GM18907 (cell line): Measurements from ENCODE around the gene LYRM4.

Experiments used
- ATAC-seq: cut with Tn5 transposase; IDR thresholded peaks from one replicate; pipeline ENCODE4 v1.9.1; 2021; ENCODE audit warnings: mild to moderate bottlenecking, moderate library complexity; ENCODE audit not compliant: unreplicated experiment

The LYRM4 gene

DNA sequence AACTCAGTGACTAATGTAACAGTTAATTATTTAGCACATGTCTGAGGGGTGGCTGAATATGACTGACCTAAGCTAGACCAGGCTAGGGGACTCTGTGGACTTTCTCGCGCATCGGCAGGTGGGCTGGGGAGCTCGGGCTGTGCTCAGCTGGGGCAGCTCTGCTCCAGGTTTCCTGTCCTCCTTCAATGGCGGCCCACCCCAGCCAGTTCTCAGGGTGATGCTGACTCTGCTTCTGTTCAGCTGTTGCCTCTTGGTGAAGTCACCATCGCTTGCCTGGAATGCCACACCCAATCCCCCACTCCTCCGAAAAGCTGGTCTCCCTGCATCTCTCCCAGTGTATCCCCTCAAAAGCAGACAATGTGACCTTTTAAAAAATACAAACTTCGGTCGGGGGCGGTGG is 155.6 kb downstream of the LYRM4 start:
- no peak for ATAC-seq

DNA sequence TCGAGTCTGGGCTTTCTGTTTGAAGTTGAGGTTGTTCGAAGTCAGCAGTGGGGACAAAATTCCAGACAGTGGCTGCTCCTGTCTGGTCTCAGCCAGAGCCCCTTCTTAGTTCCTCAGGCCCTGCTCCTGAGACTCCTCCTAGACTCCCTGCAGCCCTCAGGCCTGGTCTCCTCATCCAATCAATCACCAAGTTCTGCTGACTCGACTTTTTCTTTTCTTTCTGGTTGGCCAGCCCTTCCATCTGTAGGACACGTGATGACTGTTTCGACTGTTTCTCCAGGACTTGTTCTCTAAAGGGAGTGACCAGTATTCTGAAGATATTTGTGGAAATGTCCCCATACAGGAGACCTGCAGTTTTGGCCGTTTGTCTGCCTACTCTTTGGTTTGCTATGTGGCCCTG is 156.1 kb downstream of the LYRM4 start:
- no peak for ATAC-seq

GRCh38 chr6:5103250-5103649 is 157.5 kb downstream of the LYRM4 start:
- ATAC-seq, result no peak

DNA sequence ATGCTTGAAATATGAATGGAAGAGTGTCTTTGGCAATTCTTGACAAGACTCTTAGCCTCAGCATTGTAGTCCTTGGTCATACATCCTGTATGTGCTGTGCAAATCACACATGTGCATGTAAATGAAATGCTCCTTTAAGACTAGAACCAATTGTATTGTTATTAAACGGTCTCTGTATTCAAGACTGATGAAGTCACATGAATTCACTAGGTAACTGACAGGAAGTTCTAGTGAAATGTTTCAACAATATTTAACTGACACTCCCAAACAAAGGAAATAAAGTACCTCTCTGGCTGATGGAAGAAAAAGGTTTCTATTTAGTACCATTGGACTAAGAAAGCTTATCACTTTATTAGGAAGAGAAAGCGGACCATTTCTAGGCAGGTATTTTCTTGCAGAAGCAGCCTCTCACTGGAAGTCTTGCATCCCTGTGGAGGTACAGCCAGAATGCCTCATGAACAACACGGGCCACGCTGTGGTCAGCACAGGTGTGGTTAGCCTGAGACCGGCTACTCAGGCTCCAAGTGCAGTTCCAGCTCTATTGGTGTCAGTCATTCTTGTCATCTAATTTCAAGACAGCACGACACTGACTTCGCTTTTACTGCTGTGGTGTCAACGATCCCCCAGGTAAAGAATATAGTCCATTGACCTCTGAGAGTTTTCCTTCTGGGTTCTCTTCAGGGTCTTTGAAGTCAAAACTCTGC is 158.3 kb downstream of the LYRM4 start:
- ATAC-seq, result no peak

- no peak for ATAC-seq
These were observed 159.9 kb downstream of the LYRM4 start for GRCh38 chr6:5100806-5101205.

DNA sequence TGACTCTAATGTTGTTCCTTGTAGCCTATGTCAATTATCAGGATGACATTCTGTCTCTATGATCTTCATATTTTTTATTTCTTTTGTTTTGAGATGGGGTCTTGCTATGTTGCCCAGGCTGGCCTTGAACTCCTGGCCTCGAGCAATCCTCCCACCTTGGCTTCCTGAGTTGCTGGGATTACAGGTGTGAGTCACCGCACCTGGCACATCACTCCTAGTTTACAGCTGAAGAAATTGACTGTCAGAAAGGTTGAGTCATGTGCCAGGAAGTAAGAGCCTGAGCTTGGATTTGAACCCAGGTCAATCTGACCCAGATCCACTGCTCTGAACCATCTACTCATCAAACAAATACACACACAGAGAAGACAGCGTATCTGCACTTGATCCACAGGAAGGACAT is 161.2 kb downstream of the LYRM4 start:
- ATAC-seq, result no peak

GRCh38 chr6:5098501-5099270 is 162.1 kb downstream of the LYRM4 start:
- no peak for ATAC-seq

DNA sequence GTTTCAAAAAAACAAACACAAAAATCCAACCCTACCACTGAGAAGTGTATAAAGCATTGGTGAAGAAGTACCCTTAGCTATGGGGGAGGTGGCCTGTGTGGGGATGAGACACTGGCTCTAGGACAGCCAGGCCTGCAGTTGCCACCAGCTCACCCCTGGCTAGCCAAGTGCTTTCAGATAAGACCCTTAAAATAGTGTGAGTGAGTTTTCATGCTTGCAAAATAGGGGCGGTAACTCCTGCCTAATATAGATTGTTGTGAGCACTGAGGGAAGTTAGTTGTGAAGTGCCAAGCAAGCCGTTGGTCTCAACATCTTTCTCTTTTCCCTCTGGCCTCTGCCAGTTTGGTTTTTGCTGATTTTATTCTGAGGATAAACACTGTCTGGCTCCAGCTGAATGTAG is 164.3 kb downstream of the LYRM4 start:
- no peak for ATAC-seq

- peak; percentile 72 for ATAC-seq
These were observed 165.5 kb downstream of the LYRM4 start for GRCh38 chr6:5095236-5095635.

DNA sequence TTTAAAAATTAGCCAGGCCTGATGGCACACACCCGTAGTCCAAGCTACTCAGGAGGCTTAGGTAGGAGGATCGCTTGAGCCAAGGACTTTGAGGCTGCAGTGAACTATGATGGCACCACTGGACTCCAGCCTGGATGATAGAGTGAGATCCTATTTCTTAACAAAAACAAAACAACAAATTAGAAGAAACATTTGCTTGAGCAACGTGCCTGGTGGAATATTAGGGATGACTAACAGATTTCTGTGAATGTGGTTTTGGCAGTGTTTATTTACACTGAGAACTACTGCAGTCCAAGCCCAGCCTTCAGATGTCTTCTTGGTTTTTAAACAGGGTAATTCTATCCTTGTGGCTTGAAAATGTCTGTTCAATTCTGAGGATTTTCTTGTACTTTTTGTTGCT is 166.4 kb downstream of the LYRM4 start:
- ATAC-seq, result no peak

- no peak for ATAC-seq
These were observed 167.3 kb downstream of the LYRM4 start for GRCh38 chr6:5093231-5094015.

DNA sequence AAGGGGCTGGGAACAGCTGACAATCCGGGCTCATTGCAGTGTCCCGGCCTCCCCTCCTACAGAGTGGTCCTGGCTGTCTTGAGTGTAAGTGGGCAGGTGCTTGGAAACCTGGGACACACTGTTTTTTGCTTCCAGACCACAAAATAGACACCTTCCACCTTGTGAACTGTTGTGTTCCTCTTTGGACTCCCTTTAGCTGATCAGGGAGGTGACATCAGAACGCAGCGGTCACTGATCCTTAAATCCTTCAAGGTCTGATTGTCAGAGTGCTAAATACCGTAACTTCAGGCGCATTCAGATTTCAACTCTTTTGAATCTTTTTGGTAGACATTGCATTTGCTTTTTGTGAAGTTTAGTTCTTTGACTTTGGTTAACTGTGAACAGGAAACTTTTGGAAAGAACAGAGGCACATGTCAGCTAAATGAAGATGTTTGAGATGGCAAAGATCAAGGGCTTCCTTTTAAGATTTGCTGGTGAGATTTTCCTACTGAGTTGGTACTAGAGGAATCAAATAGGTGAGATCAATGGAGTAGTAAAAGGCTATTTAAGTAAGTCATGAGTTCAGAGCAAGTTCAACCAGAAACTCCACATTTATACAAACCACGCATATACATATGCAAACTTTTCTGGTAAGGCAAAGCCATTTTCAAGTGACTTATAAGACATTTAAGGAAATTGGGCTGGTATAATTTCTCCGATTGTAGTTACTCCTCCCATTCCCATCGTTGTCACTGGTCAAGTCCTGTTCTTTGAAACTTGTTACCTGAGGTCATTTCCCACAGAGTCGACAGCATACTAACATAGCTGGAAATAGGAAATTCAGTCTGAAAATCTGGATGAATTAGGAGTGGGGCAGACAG is 169.3 kb downstream of the LYRM4 start:
- ATAC-seq, result no peak

- no peak for ATAC-seq
These were observed 170.1 kb downstream of the LYRM4 start for GRCh38 chr6:5090603-5091002.

DNA sequence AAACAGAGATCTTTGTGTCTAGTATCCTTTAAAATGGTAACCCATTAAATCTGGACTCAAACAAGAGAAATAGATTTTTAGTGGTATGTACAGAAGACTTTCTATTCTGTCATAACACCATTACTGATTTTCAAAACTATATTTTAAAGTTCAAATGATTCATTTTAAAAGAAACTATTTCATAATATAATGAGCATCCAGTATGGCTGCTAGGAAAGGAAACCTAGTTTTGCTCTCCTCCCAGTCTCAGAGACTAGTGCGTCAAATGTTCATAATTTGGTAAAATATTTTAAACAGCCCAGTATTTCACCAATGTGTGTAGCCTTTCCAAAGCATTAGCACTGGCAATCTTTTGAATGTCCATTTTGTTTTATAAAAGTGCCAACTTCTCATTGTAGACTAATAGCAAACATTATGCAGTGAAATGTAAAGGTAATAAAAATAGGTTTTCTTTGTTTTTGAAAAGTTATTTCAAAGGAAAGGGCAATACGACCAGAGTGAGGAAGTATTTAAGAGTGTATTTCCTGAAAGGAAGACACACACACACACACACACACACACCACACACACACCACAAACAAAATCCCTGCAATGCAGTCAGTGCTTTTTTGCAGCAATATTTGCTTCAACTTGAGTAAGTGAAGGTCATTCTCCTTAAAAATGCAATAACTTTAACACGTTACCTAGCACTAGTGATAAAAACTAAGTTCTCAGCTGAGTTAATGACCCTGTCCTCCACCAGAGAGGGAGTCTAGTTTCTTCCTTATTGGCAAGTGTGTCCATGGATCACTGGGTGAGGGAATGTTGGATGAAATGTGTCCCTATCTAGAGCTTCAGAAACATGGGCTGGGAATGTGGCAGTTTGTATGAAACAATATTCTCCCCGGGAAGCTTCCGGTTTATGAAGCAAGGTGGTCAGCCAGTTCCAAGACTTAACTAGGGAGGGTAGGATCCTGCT is 171.0 kb downstream of the LYRM4 start:
- no peak for ATAC-seq

- no peak for ATAC-seq
These were observed 172.0 kb downstream of the LYRM4 start for GRCh38 chr6:5088780-5089179.

- ATAC-seq, result no peak
These were observed 173.4 kb downstream of the LYRM4 start for GRCh38 chr6:5087389-5087788.

- ATAC-seq, result no peak
These were observed 174.4 kb downstream of the LYRM4 start for GRCh38 chr6:5086294-5086890.

GRCh38 chr6:5085648-5086293 is 175.0 kb downstream of the LYRM4 start:
- peak; percentile 31 for ATAC-seq
